ENCODE data around the gene DOLK.

DOLK gene

DNA sequence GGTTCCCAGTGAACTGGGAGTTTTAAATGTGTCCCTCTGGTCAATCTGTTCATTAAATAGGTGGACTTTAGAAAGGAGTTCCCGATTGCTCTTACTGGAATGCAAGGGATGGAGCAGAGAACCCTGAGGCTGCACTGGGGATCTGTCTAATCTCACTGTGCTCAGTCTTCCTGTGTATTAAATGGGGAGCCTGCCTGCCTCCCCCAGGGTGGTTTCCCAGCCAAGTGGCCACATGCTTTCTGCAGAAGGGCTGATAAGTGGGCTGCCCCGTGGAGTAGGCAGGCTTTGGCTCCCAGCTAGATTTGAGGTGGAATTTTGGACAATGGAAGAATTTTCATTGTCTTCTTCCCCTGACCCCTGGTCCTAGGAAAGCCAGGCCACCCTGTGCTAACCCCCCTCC lies 40.7 kb downstream of the DOLK start:
- no peak for DNase-seq (ENCODE audit: low read depth, low spot score)

DNA sequence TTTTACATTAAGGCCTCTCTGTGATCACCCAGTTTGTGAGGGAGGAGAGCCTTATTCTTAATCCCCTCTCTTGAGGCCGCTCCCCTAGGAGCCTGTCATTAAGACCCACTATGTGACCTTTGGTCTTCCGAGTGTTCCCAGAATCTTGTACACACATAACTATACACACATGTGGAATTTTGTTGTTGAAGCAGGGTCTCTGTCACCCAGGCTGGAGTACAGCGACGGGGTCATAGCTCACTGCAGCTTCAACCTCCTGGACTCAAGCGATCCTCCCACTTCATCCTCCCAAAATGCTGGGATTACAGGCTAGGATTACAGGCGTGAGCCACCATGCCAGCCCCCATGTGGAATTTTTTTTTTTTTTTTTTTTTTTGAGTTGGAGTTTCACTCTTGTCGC lies 41.4 kb downstream of the DOLK start:
- DNase-seq (ENCODE audit: low read depth, low spot score), result no peak

DNA sequence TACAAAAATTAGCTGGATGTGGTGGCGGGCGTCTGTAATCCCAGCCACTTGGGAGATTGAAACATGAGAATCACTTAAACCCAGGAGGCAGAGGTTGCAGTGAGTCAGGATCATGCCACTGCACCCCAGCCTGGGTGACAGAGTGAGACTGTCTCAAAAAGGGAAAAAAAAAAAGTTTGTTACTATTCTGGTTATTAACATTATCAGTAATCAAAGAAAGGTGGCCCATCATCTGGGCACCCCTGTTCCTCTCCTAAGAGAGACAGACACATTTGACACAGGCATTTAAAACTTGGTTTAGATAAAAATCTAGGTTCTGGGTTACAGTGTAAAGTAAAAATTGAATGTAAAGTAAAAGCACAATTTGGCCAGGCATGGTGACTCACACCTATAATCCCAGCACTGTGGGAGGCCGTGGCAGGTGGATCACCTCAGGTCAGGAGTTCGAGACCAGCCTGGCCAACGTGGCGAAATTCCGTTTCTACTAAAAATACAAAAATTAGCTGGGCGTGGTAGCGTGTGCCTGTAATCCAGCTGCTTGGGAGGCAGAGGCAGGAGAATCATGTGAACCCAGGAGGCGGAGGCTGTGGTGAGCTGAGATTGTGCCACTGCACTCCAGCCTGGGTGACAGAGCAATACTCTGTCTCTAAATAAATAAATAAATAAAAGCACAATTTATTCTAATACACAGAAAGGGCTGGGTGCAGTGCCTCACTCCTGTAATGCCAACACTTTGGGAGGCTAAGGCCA lies 43.4 kb downstream of the DOLK start:
- DNase-seq (ENCODE audit: low read depth, low spot score), result no peak

DNA sequence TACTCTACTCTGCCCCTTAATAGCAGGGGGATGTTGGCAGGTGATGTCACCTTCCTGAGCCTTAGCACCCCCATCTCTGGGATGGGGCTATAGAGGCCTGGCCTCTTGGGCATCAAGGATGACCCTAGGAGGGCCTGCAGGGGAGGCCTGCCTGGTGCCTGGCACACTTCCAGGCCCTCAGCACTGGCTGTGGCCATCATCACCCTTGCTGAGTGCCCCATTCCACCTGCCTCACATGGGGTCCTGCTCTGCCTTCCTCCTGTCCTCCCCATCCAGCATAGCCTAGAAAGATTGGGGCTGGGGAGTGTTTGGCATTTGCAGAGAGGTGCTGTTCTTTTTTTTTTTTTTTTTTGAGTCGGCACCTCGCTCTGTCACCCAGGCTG lies 44.3 kb downstream of the DOLK start:
- no peak for DNase-seq (ENCODE audit: low read depth, low spot score)

DNA sequence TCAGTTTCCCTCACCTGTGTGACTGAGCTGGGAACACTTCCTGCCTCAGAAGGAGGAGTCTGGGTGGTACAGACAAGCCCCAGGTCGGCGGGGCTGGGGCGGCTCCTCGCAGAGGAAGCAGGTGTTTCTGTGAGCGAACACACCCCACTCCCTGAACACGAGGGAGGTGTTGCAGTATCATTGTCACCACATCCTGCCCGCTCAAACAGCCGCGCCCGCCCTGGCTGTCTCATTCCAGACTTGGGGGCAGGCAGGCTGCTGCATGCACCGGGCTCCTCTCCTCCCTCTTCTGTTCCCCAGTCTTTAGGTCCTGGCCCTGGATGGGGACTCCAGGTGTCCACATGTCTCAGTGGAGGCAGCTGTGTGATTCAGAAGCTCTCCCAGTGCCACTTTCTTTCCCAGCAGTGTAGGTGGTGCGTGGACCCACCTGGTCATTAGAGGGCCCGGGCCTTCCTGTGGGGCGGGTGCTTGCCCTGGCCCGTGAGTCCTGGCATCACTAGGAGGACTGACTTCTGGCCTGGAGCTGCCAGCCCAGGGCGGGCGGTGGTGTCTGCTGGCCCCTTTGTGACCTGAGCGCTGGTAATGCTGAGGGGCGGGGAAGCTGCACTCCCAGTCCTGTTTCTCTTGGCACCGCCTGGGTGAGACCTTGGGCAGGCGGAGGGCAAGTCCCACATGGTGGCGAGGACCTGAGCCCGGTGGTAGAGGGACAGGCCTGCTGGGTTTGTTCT lies 44.9 kb downstream of the DOLK start:
- peak; percentile 65 for DNase-seq (ENCODE audit: low read depth, low spot score)

DNA sequence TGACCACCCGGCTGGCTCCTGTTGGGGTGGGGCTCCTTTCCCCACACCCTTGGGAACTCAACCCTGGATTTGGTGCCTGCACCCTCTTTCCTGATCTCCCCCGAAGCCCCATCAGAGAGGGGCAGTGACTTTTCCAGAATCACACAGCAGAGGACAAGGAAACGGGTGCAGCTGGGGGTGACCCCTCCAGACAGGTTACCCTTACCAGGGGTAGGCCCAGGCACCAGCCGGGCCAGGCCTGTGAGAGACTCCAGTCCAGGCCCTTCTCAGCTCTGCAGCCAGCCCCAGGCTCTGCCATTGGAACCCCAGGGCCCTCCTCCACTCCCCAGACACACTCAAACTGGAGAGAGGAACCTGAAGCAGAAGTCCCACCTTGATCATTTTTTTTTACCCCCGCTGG lies 45.6 kb downstream of the DOLK start:
- DNase-seq (ENCODE audit: low read depth, low spot score), result no peak

DNA sequence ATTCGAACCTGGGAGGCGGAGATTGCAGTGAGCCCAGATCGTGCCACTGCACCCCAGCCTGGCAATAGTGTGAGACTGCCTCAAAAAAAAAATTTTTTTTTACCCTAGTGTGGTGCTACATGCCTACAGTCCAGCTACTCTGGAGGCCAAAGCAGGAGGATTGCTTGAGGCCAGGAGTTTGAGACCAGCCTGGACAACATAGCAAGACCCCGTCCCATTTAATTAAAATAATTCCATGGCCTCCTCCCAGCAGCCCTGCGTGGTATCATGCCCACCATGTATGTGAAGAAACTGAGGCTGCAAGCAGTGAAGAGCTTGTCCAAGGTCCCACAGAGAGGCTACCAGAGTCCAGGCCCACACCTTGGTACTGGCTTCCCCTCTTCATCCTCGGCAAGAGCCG lies 46.0 kb downstream of the DOLK start:
- no peak for DNase-seq (ENCODE audit: low read depth, low spot score)

DNA sequence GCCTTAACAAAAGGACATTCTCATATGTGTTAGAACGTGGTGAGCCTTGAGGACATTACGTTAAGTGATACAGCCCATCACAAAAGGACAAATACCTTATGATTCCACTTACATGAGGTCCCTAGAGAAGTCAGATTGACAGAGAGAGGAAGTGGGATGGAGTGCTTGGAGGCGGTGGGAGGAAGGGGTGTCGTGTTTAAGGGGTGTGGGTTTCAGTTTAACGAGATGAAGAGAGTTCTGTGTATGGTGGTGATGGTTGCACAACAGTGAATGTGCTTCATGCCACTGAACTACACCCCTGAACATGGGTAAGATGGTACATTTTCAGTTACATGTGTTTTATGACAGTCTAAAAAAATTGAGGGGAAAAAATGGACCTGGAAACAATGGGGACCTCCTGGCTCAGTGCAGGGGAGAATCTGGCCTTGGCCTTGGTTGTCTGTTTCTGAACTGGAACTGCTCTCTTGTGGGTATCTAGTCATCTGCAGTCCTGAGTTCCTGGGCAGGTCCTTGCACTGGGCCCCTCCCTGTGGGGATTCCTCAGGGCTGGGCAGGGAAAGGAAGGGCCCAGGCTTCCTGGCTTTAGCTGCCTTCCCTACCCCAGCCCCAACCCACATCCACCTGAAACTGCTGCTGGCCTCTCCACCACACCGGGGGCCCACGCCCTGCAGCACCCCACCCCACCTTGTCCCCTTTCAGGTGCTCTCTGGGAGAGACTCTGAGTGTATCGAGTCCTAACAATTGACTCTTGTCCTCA lies 47.7 kb downstream of the DOLK start:
- DNase-seq (ENCODE audit: low read depth, low spot score), result no peak

DNA sequence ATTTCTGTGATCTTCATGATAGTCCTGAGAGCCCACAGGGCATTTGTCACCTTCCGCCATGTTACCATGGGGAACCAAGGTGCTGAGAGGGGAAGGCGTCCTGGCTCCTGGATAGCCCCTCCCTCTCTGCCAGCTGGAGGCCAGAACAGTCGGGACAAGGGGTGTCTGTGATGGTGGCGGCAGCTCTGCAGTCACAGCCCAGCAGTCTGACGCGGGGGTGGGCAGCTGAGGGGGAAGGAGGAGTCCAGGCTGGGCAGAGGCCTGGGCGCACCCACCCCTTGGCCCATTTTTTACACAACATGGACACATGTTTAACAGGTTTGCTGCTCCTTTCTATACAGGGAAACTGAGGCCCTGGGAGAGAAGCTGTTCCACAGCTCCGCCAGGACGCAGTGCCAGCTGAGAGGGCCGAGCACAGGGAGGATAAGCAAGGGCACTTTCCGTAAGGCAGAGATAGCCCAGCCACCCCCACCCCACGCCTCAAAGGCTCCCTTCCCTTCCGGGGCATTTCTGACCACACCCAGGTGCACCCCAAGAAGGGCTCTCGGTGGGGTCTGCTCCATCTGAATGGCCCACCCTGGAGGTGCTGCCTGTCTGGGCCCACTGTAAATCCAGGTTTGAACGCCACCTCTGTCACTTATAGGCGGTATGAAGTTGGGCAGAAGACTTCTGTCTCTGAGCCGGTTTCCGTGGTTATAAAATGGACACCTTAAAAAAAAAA lies 48.4 kb downstream of the DOLK start:
- no peak for DNase-seq (ENCODE audit: low read depth, low spot score)

DNA sequence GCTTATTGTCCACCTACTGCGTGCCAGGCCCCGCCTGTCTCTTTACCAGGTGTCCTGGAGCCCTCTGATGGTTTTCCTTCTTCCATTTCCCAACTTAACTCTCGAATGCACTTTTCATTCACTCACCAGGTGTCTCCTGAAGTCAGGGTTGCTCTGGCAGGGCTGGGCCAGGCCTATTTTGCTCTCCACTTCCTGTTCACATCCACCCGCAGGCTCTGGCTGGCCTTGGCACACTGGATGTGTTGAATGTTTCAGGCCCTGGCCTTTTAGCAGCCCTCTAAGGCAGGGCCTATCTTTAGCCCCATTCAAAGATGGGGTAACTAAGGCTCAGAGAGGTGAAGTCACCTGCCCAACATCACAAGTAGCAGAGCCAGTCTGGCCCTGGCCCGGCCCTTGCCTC lies 49.0 kb downstream of the DOLK start:
- DNase-seq (ENCODE audit: low read depth, low spot score), result no peak

DNA sequence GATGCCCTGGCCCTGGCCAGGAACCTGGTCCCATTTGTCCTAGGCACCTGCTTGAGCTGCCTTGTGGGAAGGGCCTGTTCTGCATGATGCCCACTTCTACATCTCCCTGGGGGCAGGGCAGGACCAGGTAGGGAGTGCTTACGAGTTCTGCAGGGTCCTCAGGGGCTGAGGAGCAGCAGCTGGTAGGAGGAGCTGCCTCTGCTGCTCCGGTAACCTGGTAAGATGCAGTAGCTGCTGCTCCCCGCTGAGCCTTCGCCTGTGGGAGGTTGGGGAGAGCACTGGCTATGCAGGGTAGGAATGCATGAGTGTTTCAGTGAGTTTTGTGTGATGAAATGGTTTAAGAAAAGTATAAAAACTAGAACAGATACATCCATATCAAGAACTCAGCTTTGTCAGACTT lies 51.8 kb downstream of the DOLK start:
- DNase-seq (ENCODE audit: low read depth, low spot score), result no peak
